OCI-LY3 (cell line): ENCODE measurements around the gene DDB1.
A peak's percentile ranks its signal among the peaks of the same experiment; 100 is the strongest.

ENCODE experiments used
- H2AFZ ChIP-seq: fragments of 200-600, 300-600 bp; shearing (Covaris generic); 2 replicates; pipeline ENCODE4 v1.6.0; 2014; ENCODE audit warnings: antibody characterized with exemption, low read depth, low read length
- H3K27ac ChIP-seq: fragments of 200-600, 300-600 bp; sonication (generic); 2 replicates; pipeline ENCODE4 v1.5.1; 2014; ENCODE audit warnings: mild to moderate bottlenecking, low read length, moderate library complexity, mixed read lengths
- H3K27me3 ChIP-seq: fragments of 200-600, 300-600 bp; sonication (generic); 2 replicates; pipeline ENCODE4 v1.6.1; 2014; ENCODE audit warnings: low read depth, low read length, mixed read lengths
- H3K36me3 ChIP-seq: fragments of 200-600, 300-600 bp; sonication (generic); replicated peaks from 2 replicates; pipeline ENCODE3; 2014; ENCODE audit warnings: low read depth, low read length, mixed read lengths
- H3K4me1 ChIP-seq: fragments of 300-600, 200-600 bp; sonication (generic); 2 replicates; pipeline ENCODE4 v1.6.1; 2014; ENCODE audit warnings: low read length, mixed read lengths
- H3K4me2 ChIP-seq: fragments of 200-600, 300-600 bp; sonication (generic); 2 replicates; pipeline ENCODE4 v1.6.1; 2014; ENCODE audit warnings: low read length, mixed read lengths
- H3K4me3 ChIP-seq: fragments of 300-600, 200-600 bp; sonication (generic); 2 replicates; pipeline ENCODE4 v1.5.1; 2014; ENCODE audit warnings: antibody characterized with exemption, mild to moderate bottlenecking, low read length, moderate library complexity
- H3K79me2 ChIP-seq: fragments of 300-600, 200-600 bp; shearing (Covaris generic); 2 replicates; pipeline ENCODE4 v1.6.1; 2014; ENCODE audit warnings: mild to moderate bottlenecking, low read length, mixed read lengths
- H3K9ac ChIP-seq: fragments of 300-600, 200-600 bp; shearing (Covaris generic); 2 replicates; pipeline ENCODE4 v1.6.0; 2014; ENCODE audit warnings: mild to moderate bottlenecking, low read length, moderate library complexity
- H3K9me3 ChIP-seq: fragments of 200-600, 300-600 bp; shearing (Covaris generic); 2 replicates; pipeline ENCODE4 v1.6.1; 2014; ENCODE audit warnings: low read length, mixed read lengths; ENCODE audit not compliant: insufficient read depth
- H4K20me1 ChIP-seq: fragments of 200-600, 300-600 bp; sonication (generic); 2 replicates; pipeline ENCODE4 v1.6.1; 2016; ENCODE audit warnings: low read length, mixed read lengths; ENCODE audit not compliant: insufficient read depth
- CTCF ChIP-seq: fragments of 200-600, 300-600 bp; sonication (generic); IDR thresholded peaks from 2 replicates; pipeline ENCODE4 v1.5.1; 2014; ENCODE audit warnings: antibody characterized with exemption, low read length, low read depth
- EZH2phosphoT487 ChIP-seq: fragments of 200-600 bp; shearing (Covaris generic); IDR thresholded peaks from 2 replicates; pipeline ENCODE4 v1.6.1; 2018; ENCODE audit warnings: antibody characterized with exemption, mixed run types, low read depth

The DDB1 gene

GRCh38 chr11:61358566-61358965 lies 25.7 kb upstream of the DDB1 start:
- Histone ChIP-seq H3K4me3 (no peak overlapping the region), H3K27me3 (no peaks in the 10 kb centered on the region), H3K79me2 (peaks cover 82% of the 10 kb centered on the region), H3K4me2 (peak overlapping the region; percentile 96; the same call in 1 of the 2 replicates), H3K9me3 (no peaks in the 10 kb centered on the region), H2AFZ (no peak overlapping the region), H3K27ac (peak overlapping the region; percentile 99), H3K9ac (peak overlapping the region; percentile 93; the same call in 1 of the 2 replicates), H4K20me1 (no peaks in the 10 kb centered on the region), H3K36me3 (peaks cover 32% of the 10 kb centered on the region), H3K4me1 (peaks cover 74% of the 10 kb centered on the region)
- no peak for TF ChIP-seq CTCF
- TF ChIP-seq EZH2phosphoT487: no peak

DNA sequence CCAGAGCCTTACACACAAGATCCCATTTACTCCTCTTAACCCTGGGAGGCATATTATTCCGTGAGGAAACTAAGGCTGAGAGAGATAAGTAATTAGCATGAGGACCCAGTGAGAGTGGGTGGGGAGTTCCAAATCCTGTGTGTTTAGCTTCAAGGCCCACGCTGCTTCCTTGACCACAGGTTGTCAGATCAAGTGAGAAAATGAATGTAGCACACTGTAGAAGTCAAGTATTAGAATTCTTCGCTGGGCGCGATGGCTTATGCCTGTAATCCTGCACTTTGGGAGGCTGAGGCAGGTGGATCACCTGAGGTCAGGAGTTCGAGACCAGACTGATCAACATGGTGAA lies 25.0 kb upstream of the DDB1 start:
- H4K20me1 ChIP-seq: no peaks in the 10 kb centered on the region
- H3K27me3 ChIP-seq: no peaks in the 10 kb centered on the region
- peaks cover 82% of the 10 kb centered on the region for H3K79me2 ChIP-seq
- peak overlapping the region; percentile 99 for H3K27ac ChIP-seq
- H3K4me2 ChIP-seq: peak overlapping the region; percentile 96
- peaks cover 69% of the 10 kb centered on the region for H3K4me1 ChIP-seq
- peak overlapping the region; percentile 76 for H3K4me3 ChIP-seq
- TF ChIP-seq CTCF (no peak), EZH2phosphoT487 (no peak)
- no peaks in the 10 kb centered on the region for H3K9me3 ChIP-seq
- peaks cover 34% of the 10 kb centered on the region for H3K36me3 ChIP-seq
- H2AFZ ChIP-seq: no peak overlapping the region
- peak overlapping the region; percentile 93 for H3K9ac ChIP-seq

GRCh38 chr11:61357233-61357893 lies 24.5 kb upstream of the DDB1 start:
- H3K9ac ChIP-seq: peak overlapping the region; percentile 93
- no peak overlapping the region for H2AFZ ChIP-seq
- H3K36me3 ChIP-seq: peaks cover 38% of the 10 kb centered on the region
- H3K4me3 ChIP-seq: peak overlapping the region; percentile 76
- H3K79me2 ChIP-seq: peaks cover 80% of the 10 kb centered on the region
- no peaks in the 10 kb centered on the region for H4K20me1 ChIP-seq
- TF ChIP-seq CTCF: no peak
- TF ChIP-seq EZH2phosphoT487: no peak
- H3K4me1 ChIP-seq: peaks cover 69% of the 10 kb centered on the region
- H3K4me2 ChIP-seq: peak overlapping the region; percentile 96
- H3K9me3 ChIP-seq: no peaks in the 10 kb centered on the region
- H3K27ac ChIP-seq: peak overlapping the region; percentile 99
- H3K27me3 ChIP-seq: no peaks in the 10 kb centered on the region

DNA sequence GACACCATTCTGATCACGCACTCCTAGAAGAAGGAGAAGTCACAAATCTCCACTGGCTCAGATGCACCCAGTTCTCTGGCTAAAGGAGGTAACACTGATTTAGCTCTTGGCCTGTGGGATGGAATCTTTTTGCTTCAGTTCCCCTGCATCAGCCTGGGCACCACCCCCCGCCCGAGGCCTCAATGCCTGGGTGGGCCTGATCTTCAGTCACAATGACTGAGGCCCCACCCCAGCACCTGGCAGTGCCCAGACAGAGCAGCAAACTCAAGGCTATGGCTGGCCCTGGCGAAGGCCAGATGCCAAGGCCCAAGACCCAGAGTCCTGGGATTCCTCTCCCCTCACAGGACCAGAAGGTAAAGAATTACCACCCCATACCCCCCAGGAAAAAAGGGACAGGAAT lies 23.8 kb upstream of the DDB1 start:
- Histone ChIP-seq H3K79me2 (peaks cover 75% of the 10 kb centered on the region), H3K4me2 (peak overlapping the region; percentile 96), H3K9me3 (no peaks in the 10 kb centered on the region), H4K20me1 (no peaks in the 10 kb centered on the region), H3K9ac (peak overlapping the region; percentile 93), H3K36me3 (peaks cover 44% of the 10 kb centered on the region), H2AFZ (no peak overlapping the region), H3K27me3 (no peaks in the 10 kb centered on the region), H3K27ac (peak overlapping the region; percentile 99), H3K4me1 (peaks cover 69% of the 10 kb centered on the region), H3K4me3 (peak overlapping the region; percentile 76)
- TF ChIP-seq EZH2phosphoT487 (no peak), CTCF (no peak)
